Fibroblast of skin of left quadriceps (primary cell): Measurements from ENCODE around the gene DPP10.

Experiments used
- DNase-seq, 2 experiments: peaks; one replicate each; pipeline ENCODE4 v3.0.0-alpha.2; 2013; ENCODE audit warnings: low read depth in 2 of 2

DPP10 gene

GRCh38 chr2:115738111-115738510 is 1295.7 kb downstream of the DPP10 start:
- DNase-seq, result no peak

GRCh38 chr2:115739574-115739973 is 1297.1 kb downstream of the DPP10 start:
- no peak for DNase-seq

GRCh38 chr2:115746151-115746550 is 1303.7 kb downstream of the DPP10 start:
- no peak for DNase-seq

DNA sequence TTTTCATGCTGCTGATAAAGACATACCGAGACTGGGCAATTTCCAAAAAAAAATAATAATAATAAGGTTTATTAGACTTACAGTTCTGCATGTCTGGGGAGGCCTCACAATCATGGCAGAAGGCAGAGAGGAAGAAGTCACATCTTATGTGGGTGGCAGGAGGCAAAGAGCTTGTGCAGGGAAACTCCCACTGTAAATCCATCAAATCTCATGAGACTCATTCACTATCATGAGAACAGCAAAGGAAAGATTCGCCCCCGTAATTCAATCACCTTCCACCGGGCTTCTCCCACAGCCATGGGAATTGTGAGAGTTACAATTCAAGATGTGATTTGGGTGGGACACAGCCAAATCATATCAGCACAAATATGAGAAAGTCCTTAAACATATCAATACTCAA is 1314.8 kb downstream of the DPP10 start:
- DNase-seq, result no peak

GRCh38 chr2:115763601-115764000 is 1321.2 kb downstream of the DPP10 start:
- DNase-seq, result no peak

GRCh38 chr2:115771516-115771915 is 1329.1 kb downstream of the DPP10 start:
- no peak for DNase-seq

DNA sequence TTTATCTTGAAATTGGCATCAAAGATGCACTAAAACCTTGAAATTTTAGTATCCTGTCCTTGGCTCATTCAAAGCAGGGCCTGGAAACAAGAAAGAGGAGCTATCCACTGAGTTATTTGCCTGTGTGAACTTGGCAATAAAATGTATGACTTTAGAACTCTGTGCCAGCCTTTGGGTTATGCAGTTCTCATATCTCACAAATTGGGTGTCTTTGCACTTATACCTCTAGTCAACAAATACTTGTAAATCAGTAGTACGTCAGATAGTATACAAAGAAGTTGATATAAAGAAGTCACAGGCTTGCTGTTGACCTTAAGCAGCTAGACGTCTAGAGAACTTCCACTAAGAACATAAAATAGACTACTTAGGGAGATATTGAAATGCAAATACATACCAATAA is 1331.9 kb downstream of the DPP10 start:
- no peak for DNase-seq

- no peak for DNase-seq
Observed at GRCh38 chr2:115779085-115779632, 1336.7 kb downstream of the DPP10 start.

DNA sequence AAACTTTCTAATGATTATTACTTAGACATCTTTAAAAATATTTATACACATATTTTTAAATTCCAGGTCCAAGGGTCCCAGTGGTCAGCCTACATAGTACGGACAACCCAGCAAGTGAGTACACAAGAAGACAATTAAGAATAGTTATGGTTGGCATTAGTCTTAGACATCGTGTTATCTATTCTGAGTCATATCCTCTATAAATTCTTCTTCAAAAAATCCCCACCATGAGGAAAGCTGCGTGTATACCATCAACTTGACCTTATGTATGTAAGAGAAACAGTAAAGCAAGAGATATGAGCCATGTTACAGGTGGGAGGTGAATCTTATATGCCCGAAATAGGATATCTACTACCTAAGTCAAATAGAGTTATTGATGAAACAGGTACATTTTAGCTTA is 1339.8 kb downstream of the DPP10 start:
- no peak for DNase-seq

DNA sequence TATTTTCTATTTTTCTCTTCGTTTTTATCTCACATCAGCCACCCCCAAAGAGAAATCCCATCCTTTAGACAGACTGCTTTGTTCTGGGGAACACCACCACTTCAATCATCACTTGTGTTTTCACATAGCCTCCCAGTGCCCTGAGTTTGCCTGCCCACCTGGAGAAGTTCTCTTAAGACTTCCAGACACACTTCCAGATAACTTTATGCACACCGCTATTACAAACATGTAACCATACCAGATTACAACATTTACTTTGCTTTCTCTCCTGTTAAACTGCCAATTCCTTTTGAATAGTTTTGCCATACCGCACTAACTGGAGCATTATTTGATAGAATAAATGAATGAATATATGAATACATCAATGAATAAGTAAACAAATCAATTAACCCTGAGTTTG is 1353.6 kb downstream of the DPP10 start:
- no peak for DNase-seq

DNA sequence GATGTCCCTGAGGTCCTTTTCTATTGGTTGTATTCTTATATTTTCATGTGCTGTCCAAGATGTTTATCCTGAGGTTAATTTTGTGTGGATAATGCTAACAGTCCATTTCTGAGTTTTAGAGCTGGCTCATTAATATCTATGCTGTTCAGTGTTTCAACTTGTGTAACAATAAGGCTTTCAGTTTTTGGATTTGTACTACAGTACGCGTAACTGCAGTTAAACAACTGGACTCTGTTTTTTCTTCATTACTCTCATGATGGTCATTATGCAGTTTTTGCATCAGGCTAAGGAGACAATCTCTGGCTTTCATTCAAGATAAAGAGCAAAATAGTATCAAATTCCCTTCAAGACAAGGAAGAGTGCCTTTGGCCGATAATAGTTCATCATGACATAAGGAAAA is 1364.8 kb downstream of the DPP10 start:
- no peak for DNase-seq

- no peak for DNase-seq
Observed at GRCh38 chr2:115825912-115826311, 1383.5 kb downstream of the DPP10 start.

GRCh38 chr2:115833196-115833595 is 1390.8 kb downstream of the DPP10 start:
- no peak for DNase-seq

- no peak for DNase-seq
Observed at GRCh38 chr2:115838539-115838938, 1396.1 kb downstream of the DPP10 start.

- DNase-seq, result no peak
Observed at GRCh38 chr2:115842306-115842705, 1399.9 kb downstream of the DPP10 start.

DNA sequence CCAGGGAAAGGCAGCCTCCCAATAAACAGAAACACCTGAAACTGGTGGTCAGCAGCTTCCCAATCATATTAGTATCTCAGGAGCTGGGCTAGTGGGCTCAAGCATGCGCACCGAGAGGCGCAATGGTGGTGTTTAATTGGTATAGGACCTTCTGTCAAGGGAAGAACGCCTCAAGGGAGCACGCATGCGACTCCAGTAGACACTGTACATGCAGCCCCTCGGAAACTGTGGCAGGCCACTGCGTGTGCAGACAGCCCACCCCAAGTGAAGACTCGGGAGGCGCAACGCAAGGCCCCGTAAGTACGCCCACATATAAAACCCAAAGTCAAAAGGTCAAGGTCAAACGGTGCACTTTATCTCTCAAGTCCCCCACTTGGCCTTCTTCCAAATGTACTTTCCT is 1405.8 kb downstream of the DPP10 start:
- DNase-seq, result no peak

DNA sequence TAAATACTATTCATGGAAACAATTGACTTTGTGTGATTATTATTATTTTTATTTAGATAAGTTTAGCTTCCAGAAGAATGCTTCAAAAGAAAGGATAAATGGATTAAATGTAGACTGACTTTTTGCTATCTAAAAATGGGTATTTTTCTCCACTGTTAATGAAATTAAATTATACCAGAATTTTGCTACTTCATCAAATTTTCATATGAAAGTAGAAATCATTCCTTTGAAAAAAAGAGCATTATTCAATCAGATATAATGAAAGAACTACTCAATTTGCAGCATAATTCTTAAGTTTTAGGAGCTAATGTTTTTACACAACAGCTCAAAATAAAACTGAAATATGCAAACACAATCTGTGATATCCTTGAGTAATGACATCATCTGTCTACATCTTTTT is 1424.6 kb downstream of the DPP10 start:
- no peak for DNase-seq

DNA sequence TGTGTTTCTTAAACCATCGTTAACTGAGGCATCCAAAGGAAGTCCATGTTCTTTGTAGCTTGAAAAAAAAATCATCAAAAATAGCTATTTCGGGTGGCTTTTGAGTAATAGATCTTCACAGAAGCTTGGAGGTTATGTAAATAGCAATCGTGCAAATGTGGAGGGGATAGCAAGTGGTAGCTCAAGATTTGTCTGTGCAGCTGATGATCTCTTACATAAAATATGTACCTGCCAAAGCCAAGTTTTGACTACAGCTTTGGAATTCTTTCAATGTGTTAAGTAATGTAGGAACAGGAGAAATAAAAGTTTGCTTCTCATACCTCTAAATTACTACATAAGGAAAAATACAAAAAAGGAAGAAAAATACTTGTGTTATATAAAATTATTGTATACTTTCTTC is 1432.0 kb downstream of the DPP10 start:
- DNase-seq, result no peak

GRCh38 chr2:115880558-115880957 is 1438.1 kb downstream of the DPP10 start:
- DNase-seq, result no peak

GRCh38 chr2:115887209-115887776 is 1444.9 kb downstream of the DPP10 start:
- no peak for DNase-seq
